Measurements from ENCODE around the gene PREX1.

The PREX1 gene

GRCh38 chr20:48791014-48791413, 36.8 kb downstream of the PREX1 start:
- no peak for DNase-seq
- ATAC-seq: no peak
- no peaks in the 10 kb centered on the region for H3K27me3 Mint-ChIP-seq
- no peaks in the 10 kb centered on the region for H3K9me3 Mint-ChIP-seq
- H3K27ac Mint-ChIP-seq: no peak overlapping the region
- H3K36me3 Mint-ChIP-seq (ENCODE audit: low read depth): peaks cover 11% of the 10 kb centered on the region
- H3K4me3 Mint-ChIP-seq: no peak overlapping the region
- peaks cover 75% of the 10 kb centered on the region for H3K4me1 Mint-ChIP-seq

DNA sequence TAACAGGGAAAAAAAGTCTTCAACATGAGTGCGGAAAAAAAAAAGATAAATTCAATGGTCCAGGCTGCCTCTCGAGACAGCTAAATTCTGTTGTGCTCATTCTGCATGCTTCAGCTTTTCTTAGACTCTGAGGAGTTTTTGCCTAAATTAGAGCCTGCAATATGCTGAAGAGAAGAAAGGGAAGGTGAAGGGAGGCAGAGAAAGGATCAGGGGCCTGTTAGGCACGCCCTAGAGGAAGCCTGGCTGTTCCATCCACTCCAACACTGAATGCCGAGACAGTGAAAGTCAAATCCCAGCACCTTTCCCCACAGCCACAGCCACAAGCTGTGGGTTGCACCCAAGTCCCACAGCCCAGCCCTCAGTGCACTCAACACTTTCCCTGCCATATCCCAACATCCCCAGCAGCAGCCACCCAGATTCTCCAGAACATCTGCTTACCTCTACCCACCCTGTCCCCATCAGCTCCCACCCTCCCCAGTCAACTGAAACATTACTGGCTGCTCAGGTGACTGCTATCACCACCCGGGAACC, 37.3 kb downstream of the PREX1 start:
- no peak overlapping the region for H3K4me3 Mint-ChIP-seq
- no peak overlapping the region for H3K27ac Mint-ChIP-seq
- peaks cover 77% of the 10 kb centered on the region for H3K4me1 Mint-ChIP-seq
- H3K27me3 Mint-ChIP-seq: no peaks in the 10 kb centered on the region
- peaks cover 11% of the 10 kb centered on the region for H3K36me3 Mint-ChIP-seq (ENCODE audit: low read depth)
- no peak for ATAC-seq
- DNase-seq: no peak
- H3K9me3 Mint-ChIP-seq: no peaks in the 10 kb centered on the region

- peaks cover 72% of the 10 kb centered on the region for H3K4me1 Mint-ChIP-seq
- no peak overlapping the region for H3K4me3 Mint-ChIP-seq
- no peak for DNase-seq
- H3K36me3 Mint-ChIP-seq (ENCODE audit: low read depth): peaks cover 11% of the 10 kb centered on the region
- H3K9me3 Mint-ChIP-seq: no peaks in the 10 kb centered on the region
- no peaks in the 10 kb centered on the region for H3K27me3 Mint-ChIP-seq
- no peak for ATAC-seq
- peak overlapping the region; percentile 89 for H3K27ac Mint-ChIP-seq
These were observed 37.9 kb downstream of the PREX1 start for GRCh38 chr20:48789781-48790472.

GRCh38 chr20:48789185-48789668, 38.6 kb downstream of the PREX1 start:
- peak overlapping the region; percentile 1 for H3K4me3 Mint-ChIP-seq
- peak overlapping the region; percentile 89 for H3K27ac Mint-ChIP-seq
- H3K4me1 Mint-ChIP-seq: peaks cover 71% of the 10 kb centered on the region
- DNase-seq: no peak
- no peaks in the 10 kb centered on the region for H3K9me3 Mint-ChIP-seq
- peaks cover 11% of the 10 kb centered on the region for H3K36me3 Mint-ChIP-seq (ENCODE audit: low read depth)
- no peaks in the 10 kb centered on the region for H3K27me3 Mint-ChIP-seq
- peak; percentile 63 for ATAC-seq

GRCh38 chr20:48788486-48789072, 39.2 kb downstream of the PREX1 start:
- no peak for DNase-seq
- peak overlapping the region; percentile 89 for H3K27ac Mint-ChIP-seq
- peaks cover 67% of the 10 kb centered on the region for H3K4me1 Mint-ChIP-seq
- peak; percentile 34 for ATAC-seq
- no peaks in the 10 kb centered on the region for H3K27me3 Mint-ChIP-seq
- peak overlapping the region; percentile 13 for H3K4me3 Mint-ChIP-seq
- peaks cover 11% of the 10 kb centered on the region for H3K36me3 Mint-ChIP-seq (ENCODE audit: low read depth)
- no peaks in the 10 kb centered on the region for H3K9me3 Mint-ChIP-seq

GRCh38 chr20:48787861-48788375, 39.9 kb downstream of the PREX1 start:
- Mint-ChIP-seq H3K27ac (peak overlapping the region; percentile 89), H3K4me1 (peaks cover 67% of the 10 kb centered on the region), H3K4me3 (peak overlapping the region; percentile 13), H3K27me3 (no peaks in the 10 kb centered on the region), H3K9me3 (no peaks in the 10 kb centered on the region), H3K36me3 (ENCODE audit: low read depth) (peaks cover 11% of the 10 kb centered on the region)
- DNase-seq (no peak), ATAC-seq (no peak)

- peak overlapping the region; percentile 89 for H3K27ac Mint-ChIP-seq
- peaks cover 8% of the 10 kb centered on the region for H3K36me3 Mint-ChIP-seq (ENCODE audit: low read depth)
- H3K4me3 Mint-ChIP-seq: no peak overlapping the region
- ATAC-seq (no peak), DNase-seq (no peak)
- H3K9me3 Mint-ChIP-seq: no peaks in the 10 kb centered on the region
- H3K27me3 Mint-ChIP-seq: no peaks in the 10 kb centered on the region
- peaks cover 64% of the 10 kb centered on the region for H3K4me1 Mint-ChIP-seq
These were observed 40.7 kb downstream of the PREX1 start for GRCh38 chr20:48786951-48787705.

DNA sequence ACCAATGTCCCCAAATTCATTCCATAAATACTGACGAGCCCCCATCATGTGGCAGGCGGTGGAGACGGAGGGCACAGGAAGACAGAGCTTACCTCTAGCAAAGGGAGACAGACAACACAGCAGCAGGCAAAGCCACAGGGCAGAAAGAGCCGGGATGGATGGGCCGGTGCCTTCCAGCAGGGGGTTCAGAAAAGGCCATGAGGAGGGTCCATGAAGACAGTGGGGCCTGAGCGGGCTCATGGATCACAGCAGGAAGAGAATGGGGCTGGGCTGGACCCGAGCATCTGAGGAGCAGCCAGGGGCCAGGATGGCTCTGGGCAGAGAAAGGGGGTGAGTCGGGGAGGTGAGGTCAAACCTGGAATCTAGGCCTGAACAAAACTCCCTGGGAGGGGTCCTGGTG, 42.0 kb downstream of the PREX1 start:
- no peak overlapping the region for H3K27ac Mint-ChIP-seq
- ATAC-seq (no peak), DNase-seq (no peak)
- peaks cover 13% of the 10 kb centered on the region for H3K36me3 Mint-ChIP-seq (ENCODE audit: low read depth)
- peaks cover 53% of the 10 kb centered on the region for H3K4me1 Mint-ChIP-seq
- peaks cover 1% of the 10 kb centered on the region for H3K9me3 Mint-ChIP-seq
- H3K4me3 Mint-ChIP-seq: peak overlapping the region; percentile 13
- H3K27me3 Mint-ChIP-seq: no peaks in the 10 kb centered on the region

GRCh38 chr20:48785256-48785655, 42.5 kb downstream of the PREX1 start:
- Mint-ChIP-seq H3K27ac (no peak overlapping the region), H3K4me3 (no peak overlapping the region), H3K9me3 (peaks cover 4% of the 10 kb centered on the region)

DNA sequence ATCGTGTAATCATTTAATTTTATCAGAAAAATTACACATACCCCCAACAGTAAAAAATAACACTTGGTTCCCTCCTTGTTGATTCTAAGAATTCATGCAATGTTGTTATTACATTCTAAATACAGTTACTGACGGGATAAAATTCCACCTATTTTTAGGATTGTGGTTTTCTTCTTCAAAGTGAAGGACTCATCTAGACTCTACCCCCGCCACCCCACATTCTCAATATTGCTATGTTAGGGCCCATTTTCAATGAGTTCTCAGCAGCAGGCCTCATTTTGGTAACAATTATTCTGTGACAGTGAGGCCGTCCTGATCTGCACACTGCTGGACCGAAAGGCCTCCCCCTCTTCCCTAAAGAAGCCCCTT, 43.5 kb downstream of the PREX1 start:
- peaks cover 37% of the 10 kb centered on the region for H3K4me1 Mint-ChIP-seq
- peaks cover 22% of the 10 kb centered on the region for H3K36me3 Mint-ChIP-seq (ENCODE audit: low read depth)
- ATAC-seq (peak; percentile 26), DNase-seq (no peak)
- H3K9me3 Mint-ChIP-seq: peaks cover 4% of the 10 kb centered on the region
- H3K27ac Mint-ChIP-seq: no peak overlapping the region
- H3K4me3 Mint-ChIP-seq: no peak overlapping the region
- H3K27me3 Mint-ChIP-seq: no peaks in the 10 kb centered on the region

More at GRCh38 chr20:48785256-48785655, 42.5 kb downstream of the PREX1 start:
- Mint-ChIP-seq H3K36me3 (ENCODE audit: low read depth) (peaks cover 16% of the 10 kb centered on the region), H3K27me3 (no peaks in the 10 kb centered on the region), H3K4me1 (peaks cover 47% of the 10 kb centered on the region)
- ATAC-seq (no peak), DNase-seq (no peak)

GRCh38 chr20:48783533-48784272, 44.1 kb downstream of the PREX1 start:
- Mint-ChIP-seq H3K27me3 (no peaks in the 10 kb centered on the region), H3K4me3 (no peak overlapping the region)
- ATAC-seq: peak; percentile 73

GRCh38 chr20:48782901-48783308, 44.9 kb downstream of the PREX1 start:
- peaks cover 4% of the 10 kb centered on the region for H3K9me3 Mint-ChIP-seq
- peaks cover 32% of the 10 kb centered on the region for H3K4me1 Mint-ChIP-seq
- H3K27ac Mint-ChIP-seq: no peak overlapping the region
- no peak for DNase-seq
- H3K36me3 Mint-ChIP-seq (ENCODE audit: low read depth): peaks cover 22% of the 10 kb centered on the region
- no peak overlapping the region for H3K4me3 Mint-ChIP-seq
- no peak for ATAC-seq
- no peaks in the 10 kb centered on the region for H3K27me3 Mint-ChIP-seq

More at GRCh38 chr20:48783533-48784272, 44.1 kb downstream of the PREX1 start:
- H3K4me1 Mint-ChIP-seq: peaks cover 34% of the 10 kb centered on the region
- H3K9me3 Mint-ChIP-seq: peaks cover 4% of the 10 kb centered on the region
- H3K27ac Mint-ChIP-seq: no peak overlapping the region
- no peak for DNase-seq
- peaks cover 27% of the 10 kb centered on the region for H3K36me3 Mint-ChIP-seq (ENCODE audit: low read depth)

DNA sequence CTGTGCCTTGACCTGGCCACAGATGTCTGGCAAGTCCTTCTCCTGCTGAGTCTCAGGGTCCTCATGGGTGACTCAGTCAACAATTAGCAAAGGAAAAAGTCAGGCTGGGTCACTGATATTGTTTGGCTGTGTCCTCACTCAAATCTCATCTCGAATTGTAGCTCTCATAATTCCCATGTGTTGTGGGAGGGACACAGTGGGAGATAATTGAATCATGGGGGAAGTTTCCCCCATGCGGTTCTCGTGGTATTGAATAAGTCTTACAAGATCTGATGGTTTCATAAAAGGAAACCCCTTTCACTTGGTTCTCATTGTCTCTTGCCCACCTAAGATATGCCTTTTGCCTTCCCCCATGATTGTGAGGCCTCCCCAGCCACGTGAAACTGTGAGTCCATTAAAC, 45.7 kb downstream of the PREX1 start:
- no peak overlapping the region for H3K4me3 Mint-ChIP-seq
- H3K4me1 Mint-ChIP-seq: peaks cover 31% of the 10 kb centered on the region
- no peaks in the 10 kb centered on the region for H3K27me3 Mint-ChIP-seq
- DNase-seq (no peak), ATAC-seq (no peak)
- H3K9me3 Mint-ChIP-seq: peaks cover 4% of the 10 kb centered on the region
- H3K36me3 Mint-ChIP-seq (ENCODE audit: low read depth): peaks cover 27% of the 10 kb centered on the region
- no peak overlapping the region for H3K27ac Mint-ChIP-seq

GRCh38 chr20:48781634-48782033, 46.2 kb downstream of the PREX1 start:
- DNase-seq: no peak
- Mint-ChIP-seq H3K9me3 (peaks cover 4% of the 10 kb centered on the region), H3K27me3 (no peaks in the 10 kb centered on the region), H3K27ac (no peak overlapping the region), H3K36me3 (ENCODE audit: low read depth) (peaks cover 27% of the 10 kb centered on the region), H3K4me3 (no peak overlapping the region), H3K4me1 (peaks cover 32% of the 10 kb centered on the region)
- no peak for ATAC-seq
